Measurements from ENCODE around the gene ASXL3. TPM values are rescaled to one million over a fixed set of nuclear protein-coding genes. Genes with fewer than 3 reads are reported as not detected.

Gene ASXL3
- polyA plus RNA-seq, 1 donor (not counting 4 experiments of a cell fraction or from before 2014, with no cell fraction given): not detected

DNA sequence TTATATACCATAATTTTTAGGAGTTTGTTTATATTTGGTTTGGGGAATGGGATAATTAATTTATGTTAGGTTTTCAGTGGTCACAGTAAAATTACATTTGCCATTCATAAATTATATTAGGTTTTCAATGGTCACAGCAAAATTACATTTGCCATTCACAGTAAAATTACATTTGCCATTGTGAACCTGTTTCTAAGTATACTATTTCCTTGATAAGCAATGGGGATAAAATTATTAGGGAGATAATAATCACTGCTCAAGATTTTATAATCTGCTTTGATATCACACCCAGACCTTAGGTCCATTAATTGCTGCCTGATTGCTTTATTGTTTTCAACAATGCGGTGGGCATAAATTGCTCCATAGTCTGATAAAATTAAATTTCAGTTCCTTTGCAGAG is 124.6 kb downstream of the ASXL3 start:
- DNase-seq (ENCODE audit: low read depth, low spot score): no peak
- Histone ChIP-seq H3K79me2 (ENCODE audit: control insufficient read depth, insufficient read depth, low read length) (no peaks in the 10 kb centered on the region), H3K4me2 (ENCODE audit: control insufficient read depth, extremely low read depth, insufficient read depth, low read depth, low read length) (no peak overlapping the region), H4K20me1 (ENCODE audit: control insufficient read depth, extremely low read depth, insufficient read depth, low read length) (no peaks in the 10 kb centered on the region), H3K27ac (ENCODE audit: control insufficient read depth, insufficient read depth, low read length) (no peak overlapping the region), H3K9me1 (ENCODE audit: control insufficient read depth, extremely low read depth, insufficient read depth, low read length) (no peaks in the 10 kb centered on the region), H3K27me3 (ENCODE audit: control insufficient read depth, extremely low read depth, insufficient read depth, low read length) (no peaks in the 10 kb centered on the region), H3K9ac (ENCODE audit: control insufficient read depth, extremely low read depth, insufficient read depth, low read length) (no peak overlapping the region), H3K9me3 (ENCODE audit: control insufficient read depth, low read depth, low read length) (no peaks in the 10 kb centered on the region), H3K4me3 (ENCODE audit: control insufficient read depth in 2 of 3, extremely low read depth in 1 of 3, insufficient read depth in 2 of 3, low read depth in 1 of 3, low read length in 3 of 3) (no peak overlapping the region), H3K36me3 (ENCODE audit: control insufficient read depth in 2 of 2, extremely low read depth in 1 of 2, insufficient read depth in 2 of 2, low read length in 2 of 2) (no peaks in the 10 kb centered on the region), H3K4me1 (ENCODE audit: control insufficient read depth, extremely low read depth, insufficient read depth, low read length) (no peaks in the 10 kb centered on the region), H2AFZ (ENCODE audit: control insufficient read depth, low read length) (no peak overlapping the region)
- dilution Hi-C loops (cut with MboI; ENCODE audit: extremely low pct_ligation_motif_present, low sequenced_read_pairs): no loop called here
- FAIRE-seq: no peak
- no peak for TF ChIP-seq EZH2 (IDR thresholded peaks at IDR 0.05; ENCODE audit: low read length)
- TF ChIP-seq, protein P1, sequence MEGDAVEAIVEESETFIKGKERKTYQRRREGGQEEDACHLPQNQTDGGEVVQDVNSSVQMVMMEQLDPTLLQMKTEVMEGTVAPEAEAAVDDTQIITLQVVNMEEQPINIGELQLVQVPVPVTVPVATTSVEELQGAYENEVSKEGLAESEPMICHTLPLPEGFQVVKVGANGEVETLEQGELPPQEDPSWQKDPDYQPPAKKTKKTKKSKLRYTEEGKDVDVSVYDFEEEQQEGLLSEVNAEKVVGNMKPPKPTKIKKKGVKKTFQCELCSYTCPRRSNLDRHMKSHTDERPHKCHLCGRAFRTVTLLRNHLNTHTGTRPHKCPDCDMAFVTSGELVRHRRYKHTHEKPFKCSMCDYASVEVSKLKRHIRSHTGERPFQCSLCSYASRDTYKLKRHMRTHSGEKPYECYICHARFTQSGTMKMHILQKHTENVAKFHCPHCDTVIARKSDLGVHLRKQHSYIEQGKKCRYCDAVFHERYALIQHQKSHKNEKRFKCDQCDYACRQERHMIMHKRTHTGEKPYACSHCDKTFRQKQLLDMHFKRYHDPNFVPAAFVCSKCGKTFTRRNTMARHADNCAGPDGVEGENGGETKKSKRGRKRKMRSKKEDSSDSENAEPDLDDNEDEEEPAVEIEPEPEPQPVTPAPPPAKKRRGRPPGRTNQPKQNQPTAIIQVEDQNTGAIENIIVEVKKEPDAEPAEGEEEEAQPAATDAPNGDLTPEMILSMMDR (optimal IDR thresholded peaks at IDR 0.05 in 1 of 3, IDR thresholded peaks at IDR 0.05 in 1 of 3, conservative IDR thresholded peaks at IDR 0.05 in 1 of 3; ENCODE audit: extremely low read depth in 1 of 3, insufficient read depth in 2 of 3, low read length in 3 of 3): no peak

DNA sequence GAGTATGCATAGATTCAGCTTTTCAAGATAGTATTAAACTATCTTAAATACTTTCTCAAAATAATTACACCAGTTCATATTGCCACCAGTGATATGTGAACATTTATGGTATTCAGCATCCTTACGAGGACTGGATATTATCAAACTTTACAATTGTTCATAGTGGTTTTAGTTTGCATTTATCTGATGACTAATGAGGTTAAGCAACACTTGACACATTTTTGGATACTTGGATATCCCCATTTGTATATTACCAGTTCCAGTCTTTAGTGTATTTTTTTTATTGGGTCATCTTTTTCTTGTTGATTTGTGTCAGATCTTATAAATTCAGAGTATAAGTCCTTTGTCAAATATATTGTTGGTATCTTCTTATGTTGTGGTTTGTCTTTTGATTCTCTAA is 128.4 kb downstream of the ASXL3 start:
- dilution Hi-C loops (cut with MboI; ENCODE audit: extremely low pct_ligation_motif_present, low sequenced_read_pairs): no loop called here
- Histone ChIP-seq H4K20me1 (ENCODE audit: control insufficient read depth, extremely low read depth, insufficient read depth, low read length) (no peaks in the 10 kb centered on the region), H3K4me2 (ENCODE audit: control insufficient read depth, extremely low read depth, insufficient read depth, low read depth, low read length) (no peak overlapping the region), H3K9me1 (ENCODE audit: control insufficient read depth, extremely low read depth, insufficient read depth, low read length) (no peaks in the 10 kb centered on the region), H3K9ac (ENCODE audit: control insufficient read depth, extremely low read depth, insufficient read depth, low read length) (no peak overlapping the region), H3K4me3 (ENCODE audit: control insufficient read depth in 2 of 3, extremely low read depth in 1 of 3, insufficient read depth in 2 of 3, low read depth in 1 of 3, low read length in 3 of 3) (no peak overlapping the region), H3K27ac (ENCODE audit: control insufficient read depth, insufficient read depth, low read length) (no peak overlapping the region), H3K79me2 (ENCODE audit: control insufficient read depth, insufficient read depth, low read length) (no peaks in the 10 kb centered on the region), H3K9me3 (ENCODE audit: control insufficient read depth, low read depth, low read length) (no peaks in the 10 kb centered on the region), H3K36me3 (ENCODE audit: control insufficient read depth in 2 of 2, extremely low read depth in 1 of 2, insufficient read depth in 2 of 2, low read length in 2 of 2) (no peaks in the 10 kb centered on the region), H2AFZ (ENCODE audit: control insufficient read depth, low read length) (no peak overlapping the region), H3K4me1 (ENCODE audit: control insufficient read depth, extremely low read depth, insufficient read depth, low read length) (no peaks in the 10 kb centered on the region), H3K27me3 (ENCODE audit: control insufficient read depth, extremely low read depth, insufficient read depth, low read length) (no peaks in the 10 kb centered on the region)
- no peak for DNase-seq (ENCODE audit: low read depth, low spot score)
- TF ChIP-seq EZH2 (IDR thresholded peaks at IDR 0.05; ENCODE audit: low read length): no peak
- TF ChIP-seq, protein P1 (optimal IDR thresholded peaks at IDR 0.05 in 1 of 3, IDR thresholded peaks at IDR 0.05 in 1 of 3, conservative IDR thresholded peaks at IDR 0.05 in 1 of 3; ENCODE audit: extremely low read depth in 1 of 3, insufficient read depth in 2 of 3, low read length in 3 of 3): no peak
- no peak for FAIRE-seq
